Fibroblast of lung (primary cell): Measurements from ENCODE around the gene BEND2.

ENCODE experiments used
- CTCF ChIP-seq, 2 donors: IDR thresholded peaks in 1 of 2; conservative IDR thresholded peaks in 1 of 2; 1 replicate in 1 of 2; 2 replicates in 1 of 2; pipeline ENCODE4 v1.5.1; 2011 to 2012; ENCODE audit warnings: low read length in 2 of 2, control low read depth in 1 of 2, inconsistent platforms in 1 of 2, low read depth in 1 of 2, mild to moderate bottlenecking in 1 of 2
- EZH2 ChIP-seq: IDR thresholded peaks from 2 replicates; pipeline ENCODE4 v1.5.1; 2012; ENCODE audit warnings: low read length, control low read depth, mild to moderate bottlenecking; ENCODE audit errors: missing control alignments

- no peak for TF ChIP-seq CTCF (conservative IDR thresholded peaks at IDR 0.05 in 1 of 2, IDR thresholded peaks at IDR 0.05 in 1 of 2; ENCODE audit: low read depth in 1 of 2, low read length in 2 of 2)
- no peak for TF ChIP-seq EZH2
These were observed 69.0 kb downstream of the BEND2 start for GRCh38 chrX:18151649-18152048.
